ENCODE results near the gene VEPH1. TPM values are rescaled to one million over a fixed set of nuclear protein-coding genes. Genes with fewer than 3 reads are reported as not detected.

VEPH1 gene
- total RNA-seq, 1 experiment from 2014 or later, result 87.1 TPM

DNA sequence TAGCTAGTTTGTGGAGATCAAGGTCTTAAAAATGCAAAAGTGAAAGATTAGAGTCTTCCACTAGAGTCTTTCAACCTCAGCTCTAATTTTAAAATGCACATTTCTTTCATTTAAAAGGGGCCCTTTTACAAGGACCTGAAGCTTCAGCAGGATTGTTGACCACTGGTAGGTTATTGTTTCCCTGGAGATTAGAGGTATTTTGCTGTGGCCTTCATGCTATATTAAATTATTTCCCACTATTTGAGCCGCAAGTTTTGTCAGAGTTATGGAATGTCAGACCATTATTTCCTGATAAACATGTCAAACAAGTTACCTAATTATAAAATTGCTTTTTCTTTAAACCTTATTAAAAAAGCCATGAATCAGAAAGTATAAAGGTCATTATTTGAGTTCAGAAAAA, 240.2 kb downstream of the VEPH1 start:
- DNase-seq (ENCODE audit: low read depth), result no peak

DNA sequence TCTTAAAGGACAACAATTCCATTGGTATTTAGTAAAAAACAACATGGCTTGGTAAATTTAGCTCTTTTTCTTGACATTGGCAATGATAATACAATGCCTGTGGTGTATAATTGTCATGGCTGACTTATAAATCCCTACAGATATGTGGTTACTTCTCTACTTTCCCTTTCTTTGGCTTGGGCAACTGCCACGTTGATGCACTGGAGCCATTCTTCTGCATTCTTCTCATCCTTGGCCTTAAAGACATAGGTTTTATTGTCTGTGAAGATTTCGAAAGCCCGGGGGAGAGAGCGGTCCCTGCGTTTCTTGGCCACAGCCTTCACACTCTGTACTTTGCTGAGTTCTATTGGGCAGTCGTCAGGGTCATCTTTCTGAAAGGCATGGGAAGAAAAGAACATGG, 242.2 kb downstream of the VEPH1 start:
- DNase-seq (ENCODE audit: low read depth), result no peak

DNA sequence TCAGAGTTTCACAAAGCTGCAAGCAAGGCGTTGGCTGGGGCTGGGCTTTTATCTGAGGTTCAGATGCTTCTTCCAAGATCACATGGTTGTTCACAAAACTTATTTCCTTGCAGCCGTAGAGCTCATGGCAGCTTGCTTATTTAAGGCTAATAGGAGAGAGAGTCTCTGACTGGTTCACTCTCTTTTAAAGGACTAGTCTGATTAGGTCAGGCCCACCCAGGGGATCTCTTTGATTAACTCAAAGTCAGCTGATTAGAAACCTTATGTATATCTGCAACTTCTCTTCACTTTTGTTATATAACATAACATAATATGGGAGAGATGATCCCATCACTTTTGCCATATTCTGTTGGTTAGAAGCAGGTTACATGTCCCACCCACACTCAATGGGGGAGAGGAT, 243.4 kb downstream of the VEPH1 start:
- no peak for DNase-seq (ENCODE audit: low read depth)

DNA sequence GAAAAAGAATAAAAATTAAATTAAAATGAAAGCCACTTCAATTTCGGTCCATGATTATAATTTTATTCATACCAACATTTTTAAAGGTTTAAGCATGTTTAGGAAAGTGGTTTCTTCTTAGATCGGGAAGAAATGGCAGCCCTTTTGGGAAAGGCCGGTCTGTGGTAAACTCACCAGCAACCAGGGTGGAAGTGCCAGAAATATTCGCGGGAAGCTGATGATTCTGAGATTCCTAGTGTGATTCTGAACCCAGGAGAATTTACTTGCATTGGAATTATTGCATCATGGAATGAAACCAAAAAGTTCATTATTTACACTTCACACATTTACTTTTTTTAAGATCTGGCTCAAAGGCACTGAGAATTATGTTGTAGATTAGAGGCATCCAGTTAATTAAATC, 246.1 kb downstream of the VEPH1 start:
- no peak for DNase-seq (ENCODE audit: low read depth)

DNA sequence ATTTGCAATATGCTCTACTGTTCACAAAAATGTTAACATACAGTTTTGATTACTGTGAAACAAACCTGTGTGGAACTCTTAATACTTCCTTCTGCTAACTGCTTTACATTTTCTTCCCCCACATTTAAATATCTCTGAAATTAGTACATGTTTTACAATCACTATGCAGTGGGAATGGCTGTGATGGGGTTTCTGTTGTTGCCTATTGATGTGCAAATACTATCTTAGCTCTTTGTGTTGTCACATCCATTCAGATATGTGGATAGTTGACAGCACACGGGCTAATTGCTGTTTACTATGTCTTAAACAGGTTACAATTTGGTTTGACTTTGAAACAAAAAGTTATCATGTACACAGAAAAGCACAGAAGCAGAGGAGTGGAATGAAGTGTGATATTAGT, 247.4 kb downstream of the VEPH1 start:
- DNase-seq (ENCODE audit: low read depth), result no peak

DNA sequence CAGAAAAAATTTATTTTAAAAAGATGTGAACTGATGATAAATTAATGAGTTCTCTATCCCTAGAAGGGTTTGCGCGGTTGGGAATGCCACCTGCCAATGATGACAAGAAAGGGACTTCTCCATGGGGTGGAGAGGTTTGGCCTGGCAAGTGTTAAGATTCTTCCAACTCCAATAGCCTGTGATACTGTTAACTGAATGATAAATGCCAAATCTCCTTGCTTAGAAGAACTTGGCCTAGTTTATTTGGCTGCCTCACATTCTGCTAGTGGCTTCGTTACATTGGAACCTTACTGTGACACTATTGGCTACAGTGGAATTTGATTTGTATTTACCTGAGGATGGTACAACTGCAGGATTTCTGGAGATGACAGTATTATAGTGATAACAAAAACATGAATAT, 251.5 kb downstream of the VEPH1 start:
- DNase-seq (ENCODE audit: low read depth), result no peak

DNA sequence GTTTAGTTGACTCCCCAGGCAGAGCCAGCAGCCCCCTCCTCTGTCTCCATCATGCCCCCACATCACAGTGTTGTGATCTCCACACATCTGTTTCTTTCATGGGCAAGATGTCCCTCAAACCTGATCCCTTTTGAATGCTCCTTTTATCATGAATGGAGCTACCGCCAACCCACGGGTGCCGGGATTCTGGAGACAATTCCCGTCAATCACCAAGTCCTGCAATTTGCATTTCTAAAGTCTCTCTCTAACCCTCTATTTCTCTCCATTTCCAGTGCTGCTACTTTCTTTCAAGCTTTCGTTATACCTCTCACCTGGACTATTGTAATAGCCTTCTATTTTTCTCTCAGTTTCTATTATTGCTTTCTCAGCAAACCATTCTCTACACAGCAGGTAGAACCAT, 253.6 kb downstream of the VEPH1 start:
- no peak for DNase-seq (ENCODE audit: low read depth)

DNA sequence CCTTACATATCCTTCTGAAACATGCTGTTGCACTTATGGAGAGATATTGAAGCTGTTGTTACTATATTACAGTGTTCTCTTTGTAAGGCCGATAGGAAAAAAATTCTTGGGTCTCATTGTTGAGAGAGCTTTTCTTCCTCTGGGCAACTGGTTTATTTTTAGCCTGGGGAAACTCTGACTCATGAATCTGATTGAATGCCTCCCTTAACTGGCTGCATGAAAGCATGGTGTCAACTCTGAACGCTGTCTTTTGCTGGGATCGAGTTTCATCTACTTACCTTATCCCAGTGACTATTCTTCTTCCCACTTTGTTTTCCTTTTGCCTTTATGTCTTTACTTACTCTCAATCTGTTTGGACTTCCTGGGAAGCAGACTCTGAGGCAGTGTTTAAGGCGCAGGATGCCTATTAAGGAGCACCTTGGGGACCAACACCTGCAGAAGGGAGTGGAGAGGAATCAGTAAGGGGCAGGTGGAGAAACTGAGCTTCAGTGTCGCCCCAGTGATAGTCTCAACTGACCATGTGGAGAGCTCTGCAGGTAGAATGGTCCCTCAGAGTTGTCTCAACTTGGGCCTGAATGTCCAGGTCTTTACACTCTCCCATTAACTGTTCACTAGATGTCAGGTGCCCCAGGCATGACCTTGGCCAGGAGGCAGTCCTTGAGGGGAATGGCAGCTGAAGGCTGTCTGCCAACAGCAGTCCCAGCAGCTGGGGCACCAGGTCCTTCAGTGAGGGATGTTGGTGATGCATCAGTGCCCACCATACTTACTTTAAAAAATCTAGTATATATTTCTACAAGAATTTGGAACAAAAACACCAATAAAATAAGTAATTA, 254.4 kb downstream of the VEPH1 start:
- peak; percentile 80 for DNase-seq (ENCODE audit: low read depth)

DNA sequence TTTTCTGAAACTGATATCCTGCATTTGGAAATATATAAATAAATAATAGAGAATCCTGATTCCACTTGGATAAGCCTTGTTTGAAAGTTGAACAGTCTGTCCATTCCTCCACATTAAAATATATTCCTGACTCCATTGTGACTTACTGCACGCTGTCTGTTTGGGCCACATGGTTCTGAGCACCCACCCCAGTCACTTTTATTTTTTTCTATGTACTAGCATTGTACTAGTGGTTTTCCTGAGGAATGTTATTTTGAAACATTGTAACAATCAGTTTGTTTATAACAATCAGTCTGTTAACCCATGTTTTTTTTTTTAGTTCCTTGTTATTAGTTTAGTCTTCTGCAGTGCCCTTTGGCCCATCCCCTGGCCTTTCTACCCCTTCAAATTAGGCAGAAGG, 255.8 kb downstream of the VEPH1 start:
- no peak for DNase-seq (ENCODE audit: low read depth)

DNA sequence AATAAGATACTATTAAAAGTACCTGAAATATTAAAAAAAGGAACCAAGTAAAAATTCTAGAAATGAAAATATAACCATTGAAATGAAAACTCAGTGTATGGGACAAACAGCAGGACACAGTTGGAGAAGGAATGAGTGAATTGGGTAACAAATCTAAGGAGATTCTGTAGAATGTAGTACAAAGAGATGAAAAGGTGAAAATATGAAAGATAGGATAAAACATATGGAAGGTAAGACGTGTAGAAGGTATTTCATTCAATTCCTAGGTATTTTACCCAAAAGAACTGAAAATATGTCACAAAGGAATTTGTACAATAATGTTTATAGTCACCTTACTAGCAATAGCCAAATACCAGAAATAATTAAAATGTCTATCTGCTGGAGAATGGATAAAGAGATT, 260.4 kb downstream of the VEPH1 start:
- DNase-seq (ENCODE audit: low read depth), result no peak

DNA sequence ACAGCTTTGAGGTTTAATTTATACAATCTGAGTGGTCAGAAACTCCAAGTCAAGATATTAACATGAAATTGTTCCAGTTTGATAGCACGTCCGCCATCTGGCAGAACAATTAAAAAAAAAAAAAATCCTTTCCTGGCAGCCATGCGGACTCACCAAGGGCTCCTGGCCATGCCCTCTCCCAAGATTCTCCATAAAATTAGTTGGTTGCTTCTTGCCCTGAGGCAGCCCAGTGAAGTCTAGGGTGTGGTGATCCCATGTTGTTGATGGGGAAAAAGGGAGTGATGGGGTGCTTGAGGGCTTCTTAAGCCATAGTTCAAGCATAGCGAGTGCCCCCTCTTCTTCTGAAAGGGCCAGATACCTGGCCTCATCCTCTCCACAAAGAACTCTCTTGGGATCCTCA, 261.6 kb downstream of the VEPH1 start:
- DNase-seq (ENCODE audit: low read depth), result no peak

DNA sequence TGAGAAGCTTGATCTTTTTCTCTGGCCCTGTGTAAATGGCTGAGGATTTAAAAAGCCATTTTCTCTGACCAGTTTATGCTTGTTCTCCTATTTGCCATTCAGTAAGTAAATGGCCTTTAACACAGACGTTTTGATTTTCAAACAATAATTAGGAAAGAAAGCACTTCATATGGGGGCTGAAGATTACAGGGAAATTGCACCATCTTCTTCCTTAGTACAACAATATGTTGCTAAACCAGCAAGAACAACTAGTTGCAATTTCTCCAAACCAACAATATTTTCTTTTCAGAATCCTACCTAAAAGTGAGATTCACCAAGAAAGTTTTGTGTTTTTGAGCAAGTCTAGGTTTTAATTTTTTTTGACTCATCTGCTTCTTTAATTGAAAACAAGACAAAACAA, 262.8 kb downstream of the VEPH1 start:
- DNase-seq (ENCODE audit: low read depth), result no peak

DNA sequence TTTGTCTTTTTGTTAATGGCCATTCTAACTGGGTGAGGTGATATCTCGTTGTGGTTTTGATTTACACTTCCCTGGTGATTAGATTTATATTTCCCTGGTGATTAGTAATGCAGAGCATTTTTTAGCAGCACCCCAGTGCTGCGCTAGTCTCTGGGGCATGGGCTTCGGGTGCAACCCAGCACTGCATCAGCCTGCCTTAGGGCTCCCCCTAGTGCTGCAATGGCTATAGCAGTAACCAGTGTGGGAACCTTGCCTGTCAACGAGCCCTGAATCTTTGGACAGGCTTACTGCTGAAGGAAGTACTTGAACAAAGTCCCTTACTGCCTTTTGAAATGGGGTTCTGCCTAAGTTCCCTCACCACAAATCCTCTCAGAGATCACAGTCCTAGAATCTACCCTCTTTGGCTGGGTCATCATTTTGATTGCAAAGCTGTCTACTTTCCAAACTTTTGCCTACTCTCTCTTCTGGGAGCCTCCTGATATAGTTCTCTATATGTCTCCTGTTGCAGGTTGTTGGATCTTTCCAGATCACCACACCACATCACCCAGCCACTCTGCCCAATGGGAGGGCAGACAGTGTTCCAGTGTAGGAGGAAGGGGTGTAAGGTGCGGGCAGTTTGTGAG, 264.0 kb downstream of the VEPH1 start:
- DNase-seq (ENCODE audit: low read depth), result peak; percentile 76

DNA sequence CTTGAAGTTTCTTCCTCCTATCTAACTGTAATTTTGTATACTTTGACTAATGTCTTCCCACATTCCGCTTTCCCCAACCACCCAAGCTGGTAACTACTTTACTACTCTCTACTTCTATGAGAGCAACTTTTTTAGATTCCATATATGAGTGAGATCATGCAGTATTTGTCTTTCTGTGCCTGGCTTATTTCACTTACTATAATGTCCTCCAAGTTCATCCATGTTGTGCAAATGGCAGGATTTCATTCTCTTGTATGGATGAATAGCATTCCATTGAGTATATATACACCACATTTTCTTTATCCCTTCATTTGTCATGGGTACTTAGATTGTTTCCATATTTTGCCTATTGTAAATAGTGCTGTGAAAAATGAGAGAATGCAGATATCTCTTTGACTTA, 264.8 kb downstream of the VEPH1 start:
- DNase-seq (ENCODE audit: low read depth), result no peak

DNA sequence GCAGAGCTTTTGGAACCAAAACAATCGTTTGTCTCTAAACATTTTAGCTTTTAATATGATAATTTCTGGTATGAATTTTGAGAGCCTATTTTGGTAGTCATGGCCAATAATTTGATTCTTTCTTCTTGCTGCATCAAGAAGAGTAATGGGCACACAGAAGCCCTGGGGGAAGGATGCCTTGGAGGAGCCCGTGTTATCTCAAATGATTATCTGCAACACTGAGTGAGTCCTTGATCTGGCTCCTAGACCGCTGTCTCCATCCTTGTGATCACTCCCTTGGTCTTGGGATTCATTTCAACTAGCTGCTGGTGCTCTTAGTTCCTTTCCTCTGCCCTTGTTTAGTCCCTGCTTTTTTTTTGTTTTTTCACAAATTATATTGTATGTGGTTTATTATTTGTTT, 265.3 kb downstream of the VEPH1 start:
- DNase-seq (ENCODE audit: low read depth), result no peak

DNA sequence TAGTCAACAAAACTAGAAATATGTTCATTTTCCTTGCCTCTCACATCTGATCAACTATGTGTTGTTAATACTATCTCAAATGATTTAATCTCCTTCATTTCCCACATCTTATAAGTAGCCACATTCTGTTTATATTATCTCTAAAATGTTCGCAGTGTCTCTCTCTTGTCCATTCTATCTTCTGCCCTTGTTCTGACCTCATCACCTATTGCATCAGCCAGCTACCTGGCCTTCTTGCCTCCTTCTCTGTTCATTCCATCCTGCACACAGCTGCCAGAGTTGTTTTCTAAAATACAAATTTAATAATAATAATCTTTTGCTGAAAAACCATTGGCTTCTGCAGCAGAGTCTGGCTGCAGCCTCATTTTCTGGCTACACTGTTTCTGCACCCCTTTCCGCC, 267.9 kb downstream of the VEPH1 start:
- DNase-seq (ENCODE audit: low read depth), result no peak

DNA sequence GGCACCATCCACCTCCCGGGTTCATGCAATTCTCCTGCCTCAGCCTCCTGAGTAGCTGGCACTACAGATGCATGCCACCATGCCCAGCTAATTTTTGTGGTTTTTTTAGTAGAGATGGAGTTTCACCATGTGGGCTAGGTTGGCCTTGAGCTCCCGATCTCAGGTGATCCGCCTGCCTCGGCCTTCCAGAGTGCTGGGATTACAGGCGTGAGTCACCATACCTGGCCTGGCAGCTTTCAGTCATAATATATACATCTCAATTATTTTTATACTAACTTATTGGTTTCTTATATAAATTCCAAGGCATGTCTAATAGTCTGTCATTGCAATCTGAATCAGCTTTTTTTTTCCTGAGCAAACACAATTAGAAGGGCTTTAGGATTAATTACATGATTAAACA, 269.3 kb downstream of the VEPH1 start:
- no peak for DNase-seq (ENCODE audit: low read depth)

DNA sequence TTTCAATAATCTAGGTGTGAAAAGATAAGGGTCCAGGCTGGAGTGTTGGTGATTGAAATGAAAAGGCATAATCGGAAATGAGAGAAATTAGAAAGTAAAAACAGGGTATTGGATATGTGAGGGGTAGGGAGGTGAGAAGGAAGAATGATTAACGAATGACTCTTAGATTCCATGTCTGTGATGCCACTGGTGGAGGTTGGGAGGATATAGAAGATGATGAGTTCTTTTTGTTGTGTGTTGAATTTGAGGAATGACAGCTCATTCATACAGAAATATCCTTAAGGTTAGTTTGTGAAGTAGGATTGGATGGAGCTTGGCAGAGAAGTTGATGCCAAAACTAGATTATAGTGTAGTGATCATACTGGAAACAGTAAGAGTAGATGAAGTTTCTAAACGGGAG, 271.1 kb downstream of the VEPH1 start:
- no peak for DNase-seq (ENCODE audit: low read depth)

DNA sequence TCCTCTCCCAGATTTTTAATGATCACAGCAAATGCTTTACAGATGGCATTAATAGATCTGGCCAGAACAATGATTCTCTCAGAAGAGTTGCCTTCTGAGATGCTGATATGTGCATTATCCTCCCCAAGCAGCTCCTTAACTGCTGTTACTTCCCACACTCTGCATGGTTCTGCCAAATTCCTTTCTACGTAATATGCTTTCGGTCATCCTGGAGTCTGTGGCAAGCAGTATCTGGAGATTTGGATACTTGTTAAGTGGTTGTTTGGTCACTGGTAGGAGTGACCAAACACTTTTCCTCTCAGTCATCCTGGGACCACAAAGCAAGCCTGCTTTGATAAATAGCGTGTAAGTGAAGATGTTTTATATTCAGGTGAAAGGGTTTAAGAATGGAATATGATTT, 272.1 kb downstream of the VEPH1 start:
- peak; percentile 9 for DNase-seq (ENCODE audit: low read depth)

DNA sequence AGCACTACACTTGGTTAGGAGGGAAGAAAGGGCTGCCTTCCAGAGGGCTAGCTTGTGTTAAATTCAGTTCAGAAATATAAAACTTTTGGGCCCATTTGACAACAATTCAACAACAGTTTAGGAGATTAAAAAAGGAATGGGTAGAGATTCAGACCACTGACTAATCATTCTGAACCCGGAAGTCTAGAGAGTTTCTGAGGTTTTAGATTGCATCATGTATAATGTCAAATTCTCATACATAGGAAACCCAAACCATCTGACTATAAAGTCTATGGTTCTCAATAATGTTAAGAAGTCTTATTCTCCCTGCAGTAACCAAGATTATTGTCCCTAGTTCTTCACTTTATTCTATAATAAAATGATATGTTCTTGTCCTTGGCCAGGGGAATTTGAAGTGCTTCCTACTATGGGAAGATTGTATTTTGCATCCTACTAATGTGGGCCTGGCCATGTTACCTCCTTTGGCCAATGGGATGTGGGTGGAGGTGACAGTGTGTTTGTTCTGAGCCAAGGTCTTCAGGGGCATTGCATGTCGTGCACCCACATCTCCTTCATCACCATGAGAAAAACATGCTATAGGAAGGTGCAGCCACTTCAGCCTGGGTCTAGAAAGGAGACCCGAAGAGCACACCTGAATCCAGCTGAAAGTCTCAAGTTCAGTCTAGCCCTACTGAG, 276.9 kb downstream of the VEPH1 start:
- no peak for DNase-seq (ENCODE audit: low read depth)

DNA sequence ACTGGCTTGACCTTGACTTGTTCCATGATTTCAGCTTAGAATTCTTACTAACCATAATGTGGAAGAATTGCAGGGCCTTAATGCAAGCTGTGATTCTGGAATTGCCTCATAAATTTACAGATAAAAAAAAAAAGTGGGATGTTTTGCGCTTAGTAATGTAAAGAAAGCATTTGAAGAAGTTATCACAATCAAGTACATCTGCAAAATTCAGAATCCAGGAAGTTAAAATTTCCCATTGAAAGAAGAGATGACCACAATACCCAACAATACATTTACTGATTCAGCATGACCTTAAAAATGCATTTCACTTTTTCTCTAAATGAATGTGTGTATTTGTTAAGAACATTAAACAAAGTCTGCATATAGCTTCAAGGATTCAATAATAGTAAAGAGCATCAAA, 278.2 kb downstream of the VEPH1 start:
- DNase-seq (ENCODE audit: low read depth), result no peak

DNA sequence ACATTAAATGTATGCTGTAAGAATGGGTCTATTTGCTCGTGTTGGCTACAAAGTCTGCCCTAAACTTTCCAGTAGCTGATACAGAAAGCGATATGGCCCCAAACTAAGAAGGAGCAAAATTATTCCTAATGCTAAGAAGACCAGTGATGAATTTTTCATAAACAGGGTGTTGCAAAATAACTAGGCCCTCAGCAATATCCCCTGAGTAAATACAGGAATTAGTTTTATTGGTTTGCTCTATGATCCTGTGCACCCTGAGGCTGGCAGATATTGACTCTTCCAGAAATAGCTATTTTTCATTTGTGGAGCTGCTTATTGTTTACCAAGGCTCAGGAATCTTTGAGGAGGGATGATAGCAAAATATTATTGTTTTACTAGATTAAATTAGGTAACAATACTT, 282.3 kb downstream of the VEPH1 start:
- DNase-seq (ENCODE audit: low read depth), result no peak

DNA sequence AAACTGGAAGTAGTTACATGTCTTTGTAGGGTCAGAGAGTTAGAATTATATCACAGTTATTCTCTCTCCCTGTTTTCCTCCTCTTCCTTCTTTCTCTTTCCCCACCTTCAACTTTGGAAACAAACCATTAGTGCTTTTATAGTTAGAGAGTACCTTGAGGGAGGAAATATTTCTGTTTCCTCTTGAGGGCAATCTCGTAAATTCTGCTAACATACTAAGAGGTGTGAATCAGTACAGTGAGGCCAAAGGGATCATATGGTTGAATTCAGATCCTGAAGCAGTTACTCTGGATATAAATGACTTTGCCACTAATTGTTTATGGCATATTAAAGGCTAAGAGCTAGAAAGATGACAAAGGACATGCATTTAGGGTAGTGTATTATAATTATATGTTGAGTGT, 283.0 kb downstream of the VEPH1 start:
- no peak for DNase-seq (ENCODE audit: low read depth)

Data from Daoy (cell line).